ENCODE measurements around the gene CEND1.

Gene CEND1

DNA sequence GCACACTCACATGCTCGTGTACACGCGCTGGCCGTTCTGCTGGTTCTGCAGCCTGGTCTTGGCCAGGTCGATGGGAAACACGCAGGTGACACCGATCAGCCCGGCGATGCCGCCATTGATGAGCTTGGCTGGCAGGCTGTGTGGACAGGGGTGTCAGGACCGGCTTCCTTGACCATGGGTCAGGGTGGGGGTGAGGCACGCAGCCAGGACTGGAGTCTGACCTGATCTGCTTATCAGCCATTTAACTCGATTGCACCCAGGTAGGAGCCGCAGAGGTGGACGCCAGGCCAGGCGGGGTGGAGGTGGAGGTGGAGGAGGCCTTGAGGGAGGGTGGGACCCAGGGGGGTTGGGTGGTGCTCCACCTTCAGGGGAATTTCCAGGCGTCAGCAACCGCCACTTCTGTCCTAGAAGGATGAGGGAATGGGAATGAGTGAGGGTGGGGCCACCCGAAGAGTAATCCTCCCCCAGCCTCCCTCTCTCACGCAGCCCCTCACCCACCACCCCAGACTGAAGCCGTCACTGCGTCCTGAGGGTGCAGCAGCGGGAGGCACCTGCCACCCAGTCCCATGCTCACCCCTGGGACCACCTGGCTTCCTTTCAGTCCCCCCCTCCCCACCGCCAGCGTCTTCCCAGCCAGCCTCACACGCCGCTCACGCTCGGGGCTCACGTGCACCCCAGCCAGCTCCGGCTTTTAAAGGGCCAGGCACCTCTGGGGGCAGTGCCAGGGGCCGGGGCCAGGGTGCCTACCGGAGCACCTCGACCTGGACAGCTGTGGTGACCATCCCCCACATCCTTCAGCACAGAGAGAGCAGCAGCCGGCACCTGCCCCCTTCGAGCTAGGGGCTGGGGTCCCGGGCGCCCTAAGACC, 5.1 kb upstream of the CEND1 start:
- no peak for DNase-seq

DNA sequence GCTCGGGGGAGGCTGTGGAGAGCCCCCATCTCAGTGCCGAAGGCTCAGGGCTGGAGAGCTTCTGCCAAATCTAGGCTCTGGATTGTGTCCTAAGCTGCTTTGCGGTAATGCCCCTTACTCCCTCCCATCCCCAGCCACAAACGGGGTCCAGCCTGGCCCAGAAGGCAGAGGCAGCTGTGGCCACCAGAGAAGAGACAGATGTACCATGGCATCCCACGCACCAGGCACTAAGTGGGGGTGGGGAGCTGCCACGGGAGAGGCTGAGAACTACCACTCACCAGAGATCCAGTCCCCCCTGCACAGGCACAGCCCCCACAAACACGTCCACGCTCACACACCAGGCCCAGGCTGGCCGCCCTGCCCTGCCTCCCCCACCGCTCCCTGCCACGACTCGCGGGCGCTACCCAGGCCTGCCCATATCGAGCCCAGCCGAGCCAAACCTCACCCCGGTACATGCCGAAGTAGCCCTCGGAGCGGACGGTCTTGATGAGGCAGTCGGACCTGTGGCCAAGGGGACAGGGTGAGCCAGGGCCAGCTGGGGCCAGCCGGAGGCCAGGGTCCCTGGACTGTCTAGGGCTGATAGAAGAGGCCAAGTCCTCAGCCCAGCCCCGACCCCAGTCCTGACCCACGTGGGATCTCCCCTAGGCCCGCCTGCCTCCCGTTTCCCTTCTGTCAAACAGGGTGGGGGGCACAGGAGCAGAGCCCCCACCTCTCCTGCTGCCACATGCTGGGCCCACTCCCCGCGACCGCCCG, 4.3 kb upstream of the CEND1 start:
- no peak for DNase-seq

- DNase-seq, result no peak
Observed at GRCh38 chr11:793556-793955, 3.7 kb upstream of the CEND1 start.

DNA sequence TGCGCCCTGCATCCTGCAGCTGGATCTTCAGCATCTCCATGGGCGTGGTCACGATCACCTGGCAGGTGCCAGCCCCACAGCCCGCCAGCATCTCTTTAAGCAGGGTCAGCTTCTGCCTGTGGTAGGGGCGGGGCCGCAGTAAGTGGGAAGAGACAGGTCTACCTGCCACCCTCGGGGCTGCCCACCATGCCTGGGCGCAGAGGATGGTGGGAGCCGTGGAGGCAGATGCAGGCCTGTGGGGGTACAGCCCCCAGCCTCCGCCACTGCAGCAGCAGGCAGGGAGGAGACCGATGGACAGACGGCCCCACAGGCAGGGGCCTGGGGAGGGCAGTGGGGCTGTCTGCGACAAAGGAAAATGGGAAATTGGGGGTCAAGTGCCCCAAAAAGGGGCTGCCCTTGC, 3.0 kb upstream of the CEND1 start:
- no peak for DNase-seq

GRCh38 chr11:792535-792821, 2.6 kb upstream of the CEND1 start:
- DNase-seq, result no peak

- no peak for DNase-seq
Observed at GRCh38 chr11:791658-792534, 2.0 kb upstream of the CEND1 start.

DNA sequence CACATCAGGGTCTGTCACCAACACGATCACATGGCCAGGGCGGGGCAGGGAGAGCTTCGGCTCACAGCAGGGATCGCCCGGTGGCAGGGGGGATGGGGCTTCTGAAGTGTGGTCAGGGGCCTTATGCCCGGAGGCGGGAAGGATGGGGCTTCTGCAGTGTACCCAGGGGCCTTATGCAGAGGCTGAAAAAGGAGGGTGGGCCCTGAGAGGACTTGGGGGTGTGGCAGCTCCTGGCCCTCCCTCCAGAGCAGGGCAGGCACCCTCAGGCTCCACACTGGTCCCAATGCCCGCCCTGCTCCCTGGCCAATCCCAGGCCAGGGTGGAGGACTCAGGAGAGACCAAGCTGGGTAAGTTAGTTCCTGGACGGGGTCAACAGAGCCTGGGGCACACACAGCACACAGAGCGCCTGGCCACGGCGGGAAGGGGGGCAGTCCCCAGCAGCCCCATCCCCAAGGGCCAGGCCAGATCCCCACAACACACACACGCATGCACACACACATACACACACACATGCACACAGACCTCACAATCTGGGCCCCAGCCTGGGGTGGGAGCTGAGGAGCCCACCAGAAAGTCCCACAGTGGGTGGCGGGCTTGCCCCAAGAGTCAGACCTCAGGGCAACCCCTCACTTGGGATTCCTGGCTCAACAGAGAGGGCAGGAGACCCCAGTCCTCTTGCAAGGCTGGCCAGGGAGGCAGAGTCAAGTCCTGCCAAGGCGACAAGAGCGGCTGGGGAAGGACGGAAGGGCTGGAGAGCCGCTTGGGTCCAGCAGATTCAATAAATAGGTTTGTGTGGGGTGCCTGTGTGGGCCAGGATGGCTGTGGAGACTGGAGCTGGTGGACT, 1.1 kb upstream of the CEND1 start:
- DNase-seq, result no peak

DNA sequence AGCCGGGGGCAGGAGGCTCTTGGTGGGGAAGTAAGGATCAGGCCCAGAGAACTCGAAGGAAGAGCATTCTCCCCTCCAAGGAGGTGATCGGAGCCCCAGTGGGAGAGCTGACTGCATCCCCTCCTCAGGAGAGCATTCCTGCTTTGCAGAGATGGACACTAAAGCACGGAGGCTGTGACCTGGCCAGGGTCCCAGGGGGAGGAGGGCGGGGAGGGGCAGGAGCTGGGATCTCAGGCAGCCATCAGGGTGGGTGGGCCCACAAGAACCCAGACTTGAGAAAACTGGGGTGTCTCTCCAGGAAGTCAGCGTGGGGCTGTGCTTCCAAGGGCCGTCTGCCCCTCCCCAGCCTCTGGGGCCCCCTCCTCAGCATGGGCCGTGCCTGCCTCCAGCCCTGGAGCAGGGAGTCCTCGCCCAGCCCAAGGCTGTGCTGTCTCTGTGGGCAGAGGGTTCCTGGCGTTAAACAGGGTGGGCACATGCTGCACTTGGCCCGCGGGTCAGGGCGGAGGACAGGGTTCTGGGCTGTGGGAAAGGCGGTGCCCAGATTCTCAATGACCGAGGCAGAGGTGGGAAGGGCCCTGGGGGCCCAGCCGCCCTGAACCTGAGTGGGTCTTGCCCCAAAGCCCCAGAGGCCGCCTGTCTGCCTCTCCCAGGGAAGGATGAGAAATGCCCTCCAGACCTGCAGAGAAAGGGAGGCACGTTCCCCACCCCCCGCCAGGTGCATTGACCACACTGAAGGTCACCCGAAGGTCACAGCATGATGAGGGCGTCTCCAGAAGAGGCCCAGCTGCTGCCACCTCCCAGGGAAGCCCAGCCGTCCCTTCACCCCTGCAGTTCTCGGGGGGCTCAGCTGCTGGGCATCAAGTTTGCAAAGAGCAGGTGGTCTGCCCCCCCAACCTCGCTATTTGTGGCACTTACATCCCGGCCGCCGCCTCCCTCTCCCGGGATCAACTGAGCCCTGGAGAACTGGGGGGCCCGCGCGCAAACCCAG, 643 bp downstream of the CEND1 start:
- no peak for DNase-seq

- no peak for DNase-seq
Observed at GRCh38 chr11:788009-788640, 1.8 kb downstream of the CEND1 start.

DNA sequence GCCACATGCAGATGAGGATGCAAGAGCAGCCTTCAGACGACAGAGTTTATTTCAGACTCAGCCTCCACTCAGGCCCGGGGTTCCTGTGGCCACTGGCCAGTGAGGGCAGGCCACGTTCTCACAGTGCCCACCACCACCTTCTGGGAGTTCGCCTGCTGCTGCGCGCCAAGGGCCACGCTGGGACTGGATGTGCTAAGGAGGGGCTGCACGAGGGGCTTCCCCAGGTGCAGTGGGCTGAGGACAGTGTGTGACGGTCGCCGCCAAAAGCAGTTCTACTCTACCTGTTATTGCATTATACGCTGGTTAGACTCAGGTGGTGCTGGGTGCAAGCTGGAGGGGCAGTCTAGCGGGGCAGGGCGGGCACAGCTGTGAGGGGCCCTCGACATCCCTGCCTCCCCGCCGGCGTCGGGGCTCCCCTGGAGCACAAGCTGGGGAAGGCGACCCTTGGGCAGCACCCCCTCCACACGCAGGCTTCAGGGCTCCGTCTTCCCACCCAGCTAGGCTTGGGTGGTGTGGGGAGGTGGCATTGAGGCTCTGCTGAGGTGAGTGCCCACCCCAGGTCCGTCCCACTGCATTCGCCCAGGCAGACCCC, 2.7 kb downstream of the CEND1 start:
- no peak for DNase-seq

- no peak for DNase-seq
Observed at GRCh38 chr11:786235-787083, 3.4 kb downstream of the CEND1 start.

- peak; percentile 44 for DNase-seq
Observed at GRCh38 chr11:783581-784015, 6.3 kb downstream of the CEND1 start.

DNA sequence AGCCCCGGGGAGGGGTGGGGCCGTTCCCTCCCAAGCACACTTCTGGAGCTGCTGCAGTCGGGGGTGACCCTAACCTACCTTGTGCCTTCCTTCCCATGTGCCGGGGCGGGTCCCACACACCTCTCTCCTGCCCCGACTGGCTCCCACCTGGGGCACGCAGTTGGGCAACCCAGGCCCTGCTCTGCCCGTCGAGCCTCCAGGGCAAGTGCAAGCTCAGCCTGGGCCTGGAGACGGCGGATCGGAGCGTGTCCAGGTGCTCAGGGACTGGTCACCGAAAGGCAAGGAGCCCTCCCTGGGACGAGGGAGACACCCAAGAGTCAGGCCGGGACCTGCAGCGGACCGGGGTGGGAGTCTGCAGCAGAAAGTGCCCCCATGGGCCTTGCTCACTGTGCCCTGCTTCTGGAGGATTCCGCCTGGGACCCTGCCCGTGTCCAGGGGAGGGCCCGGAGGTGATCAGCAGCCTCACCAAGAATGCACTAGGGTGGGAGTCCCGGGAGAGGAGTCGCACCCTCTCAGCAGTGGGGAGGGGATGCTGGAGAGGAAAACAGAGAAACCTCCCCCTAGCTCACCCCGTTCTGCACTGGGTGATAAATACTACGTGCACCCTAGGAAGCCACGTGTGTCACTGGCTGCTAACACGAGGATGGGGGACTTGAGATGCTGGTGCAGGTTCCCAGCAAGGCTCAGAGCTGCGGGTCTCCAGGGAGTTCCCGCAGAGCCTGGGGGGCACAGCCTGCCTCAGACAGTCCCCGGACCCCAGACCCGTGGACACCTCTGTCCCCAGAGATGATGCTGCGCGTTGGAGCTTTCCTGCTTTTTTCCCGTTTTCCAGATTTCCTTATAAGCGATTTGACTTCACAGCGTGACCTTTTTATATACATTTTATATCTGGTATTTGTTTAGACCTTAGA, 7.4 kb downstream of the CEND1 start:
- DNase-seq, result no peak

DNA sequence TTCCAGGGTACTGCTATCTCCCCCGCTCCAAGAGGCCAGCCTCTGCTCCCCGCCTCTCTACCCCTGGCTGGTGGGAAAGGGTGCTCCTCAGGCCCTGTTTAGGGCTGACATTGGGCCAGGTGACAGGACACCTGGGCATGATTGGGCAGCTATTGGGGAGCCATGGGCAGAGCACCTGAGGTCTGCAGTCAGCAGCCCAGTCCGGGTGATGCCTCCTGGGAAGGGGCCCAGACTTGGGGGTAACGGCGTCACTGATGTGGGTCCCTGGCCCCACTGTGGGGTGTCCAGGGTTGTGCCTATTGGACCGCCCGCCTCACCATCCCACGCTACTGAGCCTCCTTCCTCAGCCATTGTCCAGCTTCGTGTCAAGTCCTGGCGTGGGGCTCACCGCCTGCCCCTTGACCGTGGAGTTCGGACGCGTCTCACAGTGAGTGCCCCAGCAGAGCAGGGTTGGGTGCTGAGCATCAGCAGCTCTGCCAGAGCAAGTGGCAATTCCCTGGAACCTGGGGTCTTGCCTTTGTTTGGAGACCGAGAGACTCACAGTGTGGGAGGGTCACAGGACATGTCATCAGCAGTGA, 9.8 kb downstream of the CEND1 start:
- no peak for DNase-seq

- DNase-seq, result no peak
Observed at GRCh38 chr11:778976-779954, 10.6 kb downstream of the CEND1 start.

Data from NCI-H774 (cell line).